ENCODE measurements around the gene LY6G6F. TPM values are rescaled to one million over a fixed set of nuclear protein-coding genes. Genes with fewer than 3 reads are reported as not detected.

The LY6G6F gene
- total RNA-seq, 2 donors from 2014 or later, result not detected

DNA sequence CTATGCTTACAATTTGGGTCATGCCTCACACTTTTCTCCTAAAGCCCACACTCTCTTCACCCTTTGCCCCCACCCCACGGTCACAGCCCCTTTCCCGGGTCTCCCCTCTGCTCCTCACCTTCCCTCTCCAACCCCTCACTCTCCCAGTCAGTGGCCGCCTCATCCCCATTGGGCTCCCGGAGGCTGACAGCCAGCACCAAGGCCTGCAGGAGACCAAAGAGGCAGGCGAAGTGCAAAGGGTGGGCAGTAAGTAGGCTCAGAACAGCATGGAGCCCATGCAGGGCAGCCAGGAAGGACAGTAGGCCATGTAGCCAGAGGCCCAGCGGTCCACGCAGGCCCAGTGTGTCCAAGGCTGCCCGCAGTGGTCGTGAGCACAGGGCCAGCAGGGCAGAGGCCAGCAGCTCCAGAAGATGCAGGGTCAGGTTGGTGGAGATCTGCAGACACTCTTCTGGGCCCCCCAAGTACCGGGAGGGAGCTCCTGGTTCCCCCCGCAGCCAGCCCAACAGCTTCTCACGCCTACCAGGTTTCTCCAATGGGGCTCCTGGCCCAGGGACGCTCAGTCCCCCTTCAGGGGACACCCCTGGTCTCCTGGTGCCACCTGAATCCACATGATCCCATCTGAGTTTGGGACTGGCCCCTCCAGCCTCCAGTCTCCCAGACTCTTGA, 47.5 kb upstream of the LY6G6F start:
- Mint-ChIP-seq H3K27me3 (ENCODE audit: insufficient read depth) (no peaks in the 10 kb centered on the region), H3K27ac (peak overlapping the region; percentile 92), H3K4me1 (peaks cover 27% of the 10 kb centered on the region), H3K9me3 (no peaks in the 10 kb centered on the region), H3K36me3 (ENCODE audit: low read depth) (peaks cover 39% of the 10 kb centered on the region), H3K4me3 (peak overlapping the region; percentile 83)
- Histone ChIP-seq H3K4me1 (ENCODE audit: control insufficient read depth, insufficient read depth, low read length) (peaks cover 11% of the 10 kb centered on the region), H3K9me3 (ENCODE audit: control insufficient read depth, low read length) (no peaks in the 10 kb centered on the region), H3K36me3 (ENCODE audit: control insufficient read depth, insufficient read depth, low read length) (peaks cover 21% of the 10 kb centered on the region), H3K4me3 (ENCODE audit: low read length) (peak overlapping the region; percentile 99), H3K27me3 (ENCODE audit: control insufficient read depth, insufficient read depth, low read length, poor library complexity, severe bottlenecking) (no peaks in the 10 kb centered on the region), H3K9ac (ENCODE audit: extremely low read depth, low read length, poor library complexity, severe bottlenecking) (no peak overlapping the region), H3K27ac (ENCODE audit: low read depth, low read length) (no peak overlapping the region)
- TF ChIP-seq, protein P1, sequence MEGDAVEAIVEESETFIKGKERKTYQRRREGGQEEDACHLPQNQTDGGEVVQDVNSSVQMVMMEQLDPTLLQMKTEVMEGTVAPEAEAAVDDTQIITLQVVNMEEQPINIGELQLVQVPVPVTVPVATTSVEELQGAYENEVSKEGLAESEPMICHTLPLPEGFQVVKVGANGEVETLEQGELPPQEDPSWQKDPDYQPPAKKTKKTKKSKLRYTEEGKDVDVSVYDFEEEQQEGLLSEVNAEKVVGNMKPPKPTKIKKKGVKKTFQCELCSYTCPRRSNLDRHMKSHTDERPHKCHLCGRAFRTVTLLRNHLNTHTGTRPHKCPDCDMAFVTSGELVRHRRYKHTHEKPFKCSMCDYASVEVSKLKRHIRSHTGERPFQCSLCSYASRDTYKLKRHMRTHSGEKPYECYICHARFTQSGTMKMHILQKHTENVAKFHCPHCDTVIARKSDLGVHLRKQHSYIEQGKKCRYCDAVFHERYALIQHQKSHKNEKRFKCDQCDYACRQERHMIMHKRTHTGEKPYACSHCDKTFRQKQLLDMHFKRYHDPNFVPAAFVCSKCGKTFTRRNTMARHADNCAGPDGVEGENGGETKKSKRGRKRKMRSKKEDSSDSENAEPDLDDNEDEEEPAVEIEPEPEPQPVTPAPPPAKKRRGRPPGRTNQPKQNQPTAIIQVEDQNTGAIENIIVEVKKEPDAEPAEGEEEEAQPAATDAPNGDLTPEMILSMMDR (conservative IDR thresholded peaks at IDR 0.05), result no peak
- 93 to 100% methylated on average over 5 to 13 of the region's 13 CpGs for WGBS, 2 experiments (ENCODE audit: insufficient coverage in 1 of 2, insufficient read length in 1 of 2)
- DNase-seq, result no peak

GRCh38 chr6:31659649-31660380, 46.9 kb upstream of the LY6G6F start:
- H3K27ac Mint-ChIP-seq, result peak overlapping the region; percentile 92
- peak overlapping the region; percentile 75 for H3K9ac ChIP-seq (ENCODE audit: extremely low read depth, low read length, poor library complexity, severe bottlenecking)
- H3K4me3 ChIP-seq (ENCODE audit: low read length), result peak overlapping the region; percentile 99
- peak overlapping the region; percentile 73 for H3K27ac ChIP-seq (ENCODE audit: low read depth, low read length)
- H3K36me3 Mint-ChIP-seq (ENCODE audit: low read depth), result peaks cover 41% of the 10 kb centered on the region
- H3K4me1 ChIP-seq (ENCODE audit: control insufficient read depth, insufficient read depth, low read length), result peaks cover 11% of the 10 kb centered on the region
- peak overlapping the region; percentile 83 for H3K4me3 Mint-ChIP-seq
- H3K9me3 ChIP-seq (ENCODE audit: control insufficient read depth, low read length), result no peaks in the 10 kb centered on the region
- H3K36me3 ChIP-seq (ENCODE audit: control insufficient read depth, insufficient read depth, low read length), result peaks cover 21% of the 10 kb centered on the region
- WGBS, 2 experiments (ENCODE audit: insufficient coverage in 1 of 2, insufficient read length in 1 of 2), result 57 to 70% methylated on average over 9 to 13 of the region's 13 CpGs
- peaks cover 34% of the 10 kb centered on the region for H3K4me1 Mint-ChIP-seq
- no peaks in the 10 kb centered on the region for H3K9me3 Mint-ChIP-seq
- peak; percentile 70 for DNase-seq
- TF ChIP-seq, protein P1 (conservative IDR thresholded peaks at IDR 0.05), result no peak
- no peaks in the 10 kb centered on the region for H3K27me3 ChIP-seq (ENCODE audit: control insufficient read depth, insufficient read depth, low read length, poor library complexity, severe bottlenecking)
- no peaks in the 10 kb centered on the region for H3K27me3 Mint-ChIP-seq (ENCODE audit: insufficient read depth)

DNA sequence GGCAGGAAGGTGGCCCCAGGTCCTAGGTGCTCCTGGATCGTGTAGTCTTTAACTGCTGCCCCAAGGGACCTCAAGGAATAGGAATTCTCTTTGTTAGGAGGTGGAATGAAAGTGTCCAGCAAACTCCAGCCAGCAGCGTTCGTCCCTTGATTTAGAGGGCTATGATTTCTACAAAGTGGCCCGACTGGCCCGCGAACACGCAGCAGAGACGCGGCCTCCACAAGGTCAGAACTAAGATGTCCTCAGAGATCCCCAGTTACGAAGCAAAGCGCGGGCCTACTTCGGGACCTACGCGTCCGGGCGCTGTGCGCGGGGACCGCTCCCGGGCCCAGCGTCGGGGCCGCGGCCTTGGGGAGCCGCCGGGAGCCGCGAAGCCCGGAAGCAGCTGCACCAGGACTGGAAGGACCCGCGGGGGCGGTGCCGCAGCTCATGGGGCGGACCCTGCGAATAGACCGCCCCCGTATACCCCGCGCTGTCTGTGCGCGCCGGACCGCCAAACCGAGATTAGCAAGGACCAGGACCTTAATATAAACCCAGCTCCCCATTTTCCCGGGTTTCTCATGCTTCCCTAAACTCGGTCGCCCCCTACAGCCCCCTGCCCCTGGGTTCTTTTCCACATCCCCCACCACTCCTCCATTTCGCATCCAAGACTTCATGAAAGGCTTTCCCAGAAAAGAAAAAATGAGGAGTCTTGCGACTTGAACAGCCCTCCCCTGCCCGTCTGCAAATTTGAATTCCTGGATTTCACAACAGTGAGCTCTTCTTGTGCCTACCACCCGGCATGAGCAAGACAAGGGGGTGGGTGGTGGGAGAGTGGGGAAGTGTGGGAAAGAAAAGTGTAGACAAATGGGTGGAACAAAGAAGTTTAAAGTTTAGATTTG, 46.0 kb upstream of the LY6G6F start, which contains the start of gene C6orf47:
Gene C6orf47 (minus strand): TSS at position 398 of the 881 bp plus-strand sequence. CDS start 831 bp downstream, outside the sequence.
- Histone ChIP-seq H3K9me3 (ENCODE audit: control insufficient read depth, low read length) (no peaks in the 10 kb centered on the region), H3K27ac (ENCODE audit: low read depth, low read length) (peak within 1 kb of the TSS; percentile 73), H3K4me3 (ENCODE audit: low read length) (peak within 1 kb of the TSS; percentile 99), H3K4me1 (ENCODE audit: control insufficient read depth, insufficient read depth, low read length) (peaks cover 11% of the 10 kb centered on the region), H3K36me3 (ENCODE audit: control insufficient read depth, insufficient read depth, low read length) (peaks cover 21% of the 10 kb centered on the region), H3K9ac (ENCODE audit: extremely low read depth, low read length, poor library complexity, severe bottlenecking) (peak within 1 kb of the TSS; percentile 75), H3K27me3 (ENCODE audit: control insufficient read depth, insufficient read depth, low read length, poor library complexity, severe bottlenecking) (no peaks in the 10 kb centered on the region)
- Mint-ChIP-seq H3K9me3 (no peaks in the 10 kb centered on the region), H3K27me3 (ENCODE audit: insufficient read depth) (no peaks in the 10 kb centered on the region), H3K36me3 (ENCODE audit: low read depth) (peaks cover 40% of the 10 kb centered on the region), H3K4me1 (peaks cover 33% of the 10 kb centered on the region), H3K4me3 (peak within 1 kb of the TSS; percentile 83), H3K27ac (peak within 1 kb of the TSS; percentile 92)
- DNase-seq, result peak; percentile 92
- TF ChIP-seq, protein P1 (conservative IDR thresholded peaks at IDR 0.05), result no peak
- WGBS, 2 experiments (ENCODE audit: insufficient coverage in 1 of 2, insufficient read length in 1 of 2), result 1 to 2% methylated on average over 29 to 52 of the region's 52 CpGs

Measured in endodermal cell (in vitro differentiated cells).